Testis (tissue), 2 donors: ENCODE results near the gene ZNF408.

Experiments used
- POLR2A ChIP-seq: fragments of 450-650 bp; IDR thresholded peaks from one replicate; pipeline ENCODE4 v1.6.1; 2017; ENCODE audit warnings: antibody characterized with exemption, mild to moderate bottlenecking, moderate library complexity
- TF ChIP-seq, protein P1 (sequence below), 3 experiments: fragments of 450-650 bp in 2 of 3; fragments of 200-600 bp in 1 of 3; sonication (generic) in 1 of 3; IDR thresholded peaks; one replicate each; pipeline ENCODE4 v1.5.1; 2016 to 2019; ENCODE audit warnings: antibody characterized with exemption in 3 of 3, mild to moderate bottlenecking in 2 of 3, moderate library complexity in 1 of 3

DNA sequence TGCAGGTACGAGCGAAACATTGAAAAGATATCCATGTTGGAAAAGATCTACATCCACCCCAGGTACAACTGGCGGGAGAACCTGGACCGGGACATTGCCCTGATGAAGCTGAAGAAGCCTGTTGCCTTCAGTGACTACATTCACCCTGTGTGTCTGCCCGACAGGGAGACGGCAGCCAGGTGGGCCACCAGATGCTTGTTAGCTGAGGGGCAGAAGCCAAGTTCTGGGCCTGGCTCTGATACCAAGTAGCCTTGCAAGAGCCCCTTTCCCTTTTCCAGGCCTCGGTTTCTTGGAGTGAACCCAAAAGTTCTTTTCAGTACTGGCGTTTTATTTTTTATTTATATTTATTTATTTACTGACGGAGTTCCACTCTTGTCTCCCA, 27.8 kb downstream of the ZNF408 start:
- TF ChIP-seq, protein P1, sequence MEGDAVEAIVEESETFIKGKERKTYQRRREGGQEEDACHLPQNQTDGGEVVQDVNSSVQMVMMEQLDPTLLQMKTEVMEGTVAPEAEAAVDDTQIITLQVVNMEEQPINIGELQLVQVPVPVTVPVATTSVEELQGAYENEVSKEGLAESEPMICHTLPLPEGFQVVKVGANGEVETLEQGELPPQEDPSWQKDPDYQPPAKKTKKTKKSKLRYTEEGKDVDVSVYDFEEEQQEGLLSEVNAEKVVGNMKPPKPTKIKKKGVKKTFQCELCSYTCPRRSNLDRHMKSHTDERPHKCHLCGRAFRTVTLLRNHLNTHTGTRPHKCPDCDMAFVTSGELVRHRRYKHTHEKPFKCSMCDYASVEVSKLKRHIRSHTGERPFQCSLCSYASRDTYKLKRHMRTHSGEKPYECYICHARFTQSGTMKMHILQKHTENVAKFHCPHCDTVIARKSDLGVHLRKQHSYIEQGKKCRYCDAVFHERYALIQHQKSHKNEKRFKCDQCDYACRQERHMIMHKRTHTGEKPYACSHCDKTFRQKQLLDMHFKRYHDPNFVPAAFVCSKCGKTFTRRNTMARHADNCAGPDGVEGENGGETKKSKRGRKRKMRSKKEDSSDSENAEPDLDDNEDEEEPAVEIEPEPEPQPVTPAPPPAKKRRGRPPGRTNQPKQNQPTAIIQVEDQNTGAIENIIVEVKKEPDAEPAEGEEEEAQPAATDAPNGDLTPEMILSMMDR (IDR thresholded peaks at IDR 0.05), result no peak
- no peak for TF ChIP-seq POLR2A
